NCI-H446 (cell line): Measurements from ENCODE around the gene CCNH.

ENCODE experiments used
- DNase-seq, 2 experiments: peaks; one replicate each; lab custom pipeline; 2025; lab: John Stamatoyannopoulos, UW

CCNH gene

DNA sequence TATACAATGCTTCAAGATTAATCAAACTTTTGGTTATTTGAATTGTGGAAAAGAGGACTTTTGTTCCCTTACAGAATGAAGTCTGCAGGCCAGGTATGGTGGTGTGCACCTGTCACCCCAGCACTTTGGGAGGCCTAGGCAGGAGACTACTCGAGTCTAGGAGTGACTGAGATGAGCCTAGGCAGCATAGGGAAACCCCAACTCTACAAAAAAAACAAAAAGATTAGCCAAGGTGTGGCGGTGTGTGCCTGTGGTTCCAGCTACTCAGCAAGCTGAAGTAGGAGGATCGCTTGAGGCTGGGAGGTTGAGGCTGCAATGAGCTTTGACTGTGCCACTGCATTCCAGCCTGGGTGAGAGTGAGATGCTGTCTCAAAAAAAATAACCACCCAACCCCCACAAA, 9.3 kb downstream of the CCNH start:
- no peak for DNase-seq

DNA sequence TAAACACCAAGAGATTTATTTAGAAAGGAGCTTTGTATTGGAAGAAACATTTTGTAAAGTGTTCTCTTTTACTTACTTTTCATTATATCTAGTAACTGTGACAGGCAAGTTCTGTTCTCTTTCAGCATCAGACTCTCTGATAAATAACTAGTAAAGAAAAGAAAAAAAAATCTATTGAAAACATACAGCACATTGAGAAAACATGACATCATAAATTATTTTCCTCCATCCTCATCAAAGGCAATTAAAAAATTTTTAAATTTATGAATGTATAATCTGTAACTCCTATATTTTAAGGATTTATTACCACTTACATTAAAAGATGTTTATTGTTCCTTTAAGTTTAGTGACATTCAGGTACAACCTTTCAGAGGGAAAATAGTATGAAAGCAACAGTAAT, 11.1 kb downstream of the CCNH start:
- DNase-seq, result no peak

DNA sequence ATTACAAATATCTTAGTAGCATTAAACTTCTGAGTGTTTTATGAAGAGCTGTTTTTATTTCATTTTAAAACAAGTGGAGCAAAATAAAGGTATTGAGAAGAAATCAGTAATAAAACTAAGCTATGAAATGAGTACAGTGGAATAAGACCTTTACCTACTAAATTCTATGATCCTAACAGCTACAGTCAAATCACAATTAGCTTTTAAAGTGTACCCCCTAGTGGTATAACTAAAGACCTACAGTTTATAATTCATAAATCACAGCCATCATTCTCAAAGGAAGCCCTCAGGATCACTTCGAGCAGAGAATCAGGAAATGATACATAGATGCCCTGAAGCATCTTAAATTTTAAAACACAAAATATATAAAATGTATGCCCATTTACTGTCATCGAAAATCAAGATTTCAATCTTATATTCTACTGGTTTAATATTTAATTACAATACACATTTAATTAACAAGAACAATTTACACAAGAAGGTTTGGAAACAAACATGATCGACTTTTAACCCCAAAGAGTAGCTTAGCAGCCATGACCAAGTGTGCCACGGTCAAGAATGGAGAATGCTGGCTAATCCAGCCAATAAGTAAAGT, 12.3 kb downstream of the CCNH start:
- DNase-seq, result peak; percentile 4 to 60

DNA sequence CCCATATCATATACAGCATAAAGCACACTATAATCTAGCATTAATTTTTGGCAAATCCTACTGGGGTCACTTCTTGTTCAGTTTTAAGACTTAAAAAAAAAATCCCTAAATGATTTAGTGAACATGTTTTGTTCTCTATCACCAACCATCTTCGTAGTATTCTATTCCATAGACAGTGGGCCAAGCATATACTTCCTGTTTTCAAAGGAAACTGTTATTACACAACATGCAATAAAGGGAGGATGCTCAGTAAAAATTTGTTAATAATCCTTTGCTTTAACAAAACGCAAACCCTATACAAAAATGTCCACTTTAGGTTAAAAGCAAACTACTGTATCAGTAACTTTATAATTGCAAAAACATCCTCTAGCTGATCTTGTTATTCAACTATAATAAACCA, 13.0 kb downstream of the CCNH start:
- no peak for DNase-seq

GRCh38 chr5:87398981-87399614, 13.6 kb downstream of the CCNH start:
- DNase-seq, result no peak

- no peak for DNase-seq
These were observed 18.1 kb downstream of the CCNH start for GRCh38 chr5:87394411-87395165.

- DNase-seq, result no peak
These were observed 19.4 kb downstream of the CCNH start for GRCh38 chr5:87393331-87393730.

DNA sequence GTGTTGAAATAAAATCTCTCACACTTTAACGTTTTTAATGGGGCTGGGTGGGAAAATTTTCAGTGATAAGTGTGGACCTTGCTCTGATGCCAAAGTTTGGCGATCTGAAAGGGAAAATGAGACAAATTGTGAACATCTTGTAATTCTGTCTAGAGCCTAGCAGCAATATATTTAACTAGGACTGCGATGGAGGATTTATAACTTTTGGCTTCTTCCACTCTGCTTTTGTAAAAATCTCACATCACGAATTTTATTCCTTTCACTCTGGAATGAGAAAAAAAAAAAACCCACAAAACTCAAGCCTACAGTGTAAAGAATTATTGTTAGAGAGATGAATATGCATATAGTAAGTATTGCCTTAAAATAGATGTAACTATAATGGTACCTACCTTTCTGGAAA, 19.9 kb downstream of the CCNH start:
- no peak for DNase-seq

DNA sequence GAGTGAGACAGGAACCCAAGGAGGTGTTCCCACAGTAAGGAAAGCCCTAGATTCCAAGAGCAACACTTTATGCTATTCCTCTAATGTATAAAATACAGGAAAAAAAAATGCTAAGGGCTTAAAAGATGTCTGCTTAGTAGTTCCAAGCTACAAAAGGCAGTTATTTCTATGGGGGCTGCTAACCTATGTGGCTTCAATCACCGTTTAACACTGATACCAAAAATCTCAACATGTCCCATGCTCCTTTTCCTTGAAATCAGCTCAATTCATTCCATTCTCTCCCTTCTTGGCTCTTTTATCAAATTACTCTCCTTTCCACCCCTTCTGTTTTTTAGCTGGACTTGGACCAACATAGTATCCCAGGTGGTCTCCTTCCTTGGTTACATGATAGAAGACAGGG, 20.6 kb downstream of the CCNH start:
- DNase-seq, result no peak

- DNase-seq, result no peak
These were observed 22.0 kb downstream of the CCNH start for GRCh38 chr5:87390576-87391199.

GRCh38 chr5:87390075-87390474, 22.7 kb downstream of the CCNH start:
- no peak for DNase-seq

DNA sequence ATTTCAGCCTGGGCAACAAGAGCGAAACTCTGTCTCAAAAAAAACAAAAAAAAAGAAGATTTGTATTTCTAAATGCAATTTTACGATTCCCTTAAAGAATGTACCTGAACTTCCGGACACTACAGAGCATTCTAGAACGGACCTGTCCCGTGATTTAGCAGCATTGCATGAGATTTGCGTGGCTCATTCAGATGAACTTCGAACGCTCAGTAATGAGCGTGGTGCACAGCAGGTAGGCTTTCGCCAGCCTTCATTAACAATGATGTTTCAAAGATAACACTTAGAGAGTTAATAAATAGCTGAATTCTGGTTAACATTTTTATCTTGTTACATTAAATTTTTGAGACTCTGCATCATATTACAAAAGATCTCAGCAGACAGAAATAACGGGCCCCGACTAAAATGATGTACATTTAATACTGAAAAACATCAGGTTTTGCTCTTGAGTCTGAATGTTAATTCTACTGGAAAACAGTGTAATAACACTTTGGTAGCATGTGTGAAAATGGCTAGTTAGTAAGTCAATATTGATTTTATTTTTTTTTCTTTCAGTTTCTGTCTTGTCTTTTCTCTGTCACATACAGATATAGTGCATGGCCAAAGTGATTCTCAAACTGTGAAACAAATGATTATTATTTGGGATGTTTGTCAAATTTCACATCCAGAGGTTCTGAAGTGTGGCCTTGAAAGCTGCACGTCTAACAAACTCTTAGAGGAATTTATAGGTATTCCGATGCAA, 23.3 kb downstream of the CCNH start:
- no peak for DNase-seq

GRCh38 chr5:87388129-87388528, 24.6 kb downstream of the CCNH start:
- DNase-seq, result no peak

- no peak for DNase-seq
These were observed 26.9 kb downstream of the CCNH start for GRCh38 chr5:87385802-87386201.

DNA sequence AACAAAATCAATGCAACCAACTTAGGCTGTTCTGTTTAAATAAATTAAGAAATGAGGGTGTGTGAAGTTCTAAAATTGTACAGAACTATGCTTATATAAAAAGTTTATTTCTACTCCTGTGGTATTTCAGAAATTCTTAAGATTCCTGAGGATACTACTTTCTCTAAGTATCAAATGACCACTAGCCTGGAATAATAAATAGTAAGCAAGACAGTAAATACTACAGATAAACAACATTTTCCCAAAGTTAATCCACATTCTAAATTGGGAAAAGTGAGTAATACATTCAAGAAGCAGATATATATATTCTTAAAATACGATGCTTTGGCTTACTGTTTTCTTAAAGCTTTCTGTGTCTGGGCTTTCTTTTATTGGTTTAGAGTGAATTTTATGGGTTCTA, 29.5 kb downstream of the CCNH start:
- DNase-seq, result no peak

GRCh38 chr5:87382224-87382623, 30.5 kb downstream of the CCNH start:
- DNase-seq, result no peak

DNA sequence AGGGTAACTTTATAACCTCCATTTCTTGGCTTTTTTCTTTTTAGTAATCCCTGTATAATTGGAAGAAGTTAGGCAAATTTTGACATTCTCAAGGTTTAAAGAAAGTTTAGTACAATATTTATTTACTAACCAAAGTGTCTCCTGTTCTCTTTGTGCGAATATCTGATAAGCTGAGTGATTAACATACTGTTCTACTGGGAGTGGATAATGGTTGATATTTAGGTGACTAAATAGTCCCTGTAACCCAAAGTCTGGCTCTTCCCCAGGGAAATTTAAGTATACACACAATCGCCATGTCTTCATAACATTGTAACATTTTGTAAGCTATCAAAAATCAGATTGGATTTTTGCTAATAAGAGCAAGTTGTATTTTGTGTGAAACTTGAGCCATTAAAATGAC, 40.0 kb downstream of the CCNH start:
- DNase-seq, result no peak

- DNase-seq, result no peak
These were observed 43.3 kb downstream of the CCNH start for GRCh38 chr5:87369431-87369830.

DNA sequence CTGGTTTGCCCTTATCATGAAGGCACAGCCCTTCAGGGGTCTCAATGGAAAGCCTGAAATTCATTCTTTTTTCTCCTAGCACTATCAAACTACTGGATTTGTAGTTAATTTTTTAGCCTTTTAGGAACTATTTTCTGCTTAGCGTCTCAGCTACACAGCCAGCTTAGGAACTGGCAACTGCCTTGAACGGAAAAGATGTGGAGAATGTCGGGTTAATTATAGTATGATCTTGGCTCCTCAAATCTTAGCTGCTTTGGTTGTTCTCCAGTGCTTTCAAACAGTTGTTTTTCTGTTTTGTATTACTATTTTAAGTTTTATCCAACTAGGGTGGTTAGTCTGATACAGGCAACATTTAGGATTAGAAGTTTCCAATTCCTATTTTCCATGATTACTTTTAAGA, 44.1 kb downstream of the CCNH start:
- DNase-seq, result no peak

GRCh38 chr5:87367243-87367642, 45.5 kb downstream of the CCNH start:
- no peak for DNase-seq

- DNase-seq, result no peak
These were observed 51.1 kb downstream of the CCNH start for GRCh38 chr5:87361536-87362213.

- DNase-seq, result no peak
These were observed 51.7 kb downstream of the CCNH start for GRCh38 chr5:87361031-87361445.
